Activated CD4-positive, alpha-beta T cell treated with anti-CD3 and anti-CD28 coated beads for 1 hour (primary cell): Measurements from ENCODE around the gene KCNK10.

Experiments used
- DNase-seq: peaks from one replicate; pipeline ENCODE4 v3.0.0-alpha.2; 2020

KCNK10 gene

GRCh38 chr14:88218119-88218915 is 104.8 kb downstream of the KCNK10 start:
- no peak for DNase-seq

- DNase-seq, result no peak
Measured at GRCh38 chr14:88212691-88213090, 110.4 kb downstream of the KCNK10 start.

- no peak for DNase-seq
Measured at GRCh38 chr14:88210426-88210825, 112.6 kb downstream of the KCNK10 start.

- DNase-seq, result no peak
Measured at GRCh38 chr14:88209273-88209672, 113.8 kb downstream of the KCNK10 start.

GRCh38 chr14:88208858-88209257 is 114.2 kb downstream of the KCNK10 start:
- no peak for DNase-seq

GRCh38 chr14:88204221-88204620 is 118.8 kb downstream of the KCNK10 start:
- DNase-seq, result no peak

GRCh38 chr14:88203291-88203690 is 119.8 kb downstream of the KCNK10 start:
- DNase-seq, result no peak

- DNase-seq, result no peak
Measured at GRCh38 chr14:88202286-88202685, 120.8 kb downstream of the KCNK10 start.

GRCh38 chr14:88201851-88202250 is 121.2 kb downstream of the KCNK10 start:
- DNase-seq, result no peak

GRCh38 chr14:88199882-88200281 is 123.2 kb downstream of the KCNK10 start:
- no peak for DNase-seq

GRCh38 chr14:88198446-88198845 is 124.6 kb downstream of the KCNK10 start:
- no peak for DNase-seq

- DNase-seq, result no peak
Measured at GRCh38 chr14:88196925-88197324, 126.1 kb downstream of the KCNK10 start.

GRCh38 chr14:88196116-88196890 is 126.8 kb downstream of the KCNK10 start:
- no peak for DNase-seq

GRCh38 chr14:88195676-88196075 is 127.4 kb downstream of the KCNK10 start:
- no peak for DNase-seq

- no peak for DNase-seq
Measured at GRCh38 chr14:88194531-88194930, 128.5 kb downstream of the KCNK10 start.

GRCh38 chr14:88191605-88192004 is 131.5 kb downstream of the KCNK10 start:
- DNase-seq, result no peak

GRCh38 chr14:88189417-88190191 is 133.5 kb downstream of the KCNK10 start:
- no peak for DNase-seq

- no peak for DNase-seq
Measured at GRCh38 chr14:88188745-88189416, 134.2 kb downstream of the KCNK10 start.

GRCh38 chr14:88185843-88186242 is 137.2 kb downstream of the KCNK10 start:
- DNase-seq, result no peak

GRCh38 chr14:88184956-88185355 is 138.1 kb downstream of the KCNK10 start:
- DNase-seq, result no peak

- DNase-seq, result no peak
Measured at GRCh38 chr14:88181072-88181471, 142.0 kb downstream of the KCNK10 start.

- no peak for DNase-seq
Measured at GRCh38 chr14:88179716-88180115, 143.4 kb downstream of the KCNK10 start.

- no peak for DNase-seq
Measured at GRCh38 chr14:88170333-88170732, 152.7 kb downstream of the KCNK10 start.
